CD4-positive, alpha-beta T cell (primary cell): ENCODE data around the gene ARMC8. TPM values are rescaled to one million over a fixed set of nuclear protein-coding genes. Genes with fewer than 3 reads are reported as not detected.
A peak's percentile ranks its signal among the peaks of the same experiment; 100 is the strongest.

Experiments
- ATAC-seq: fragments of 200-7000 bp; cut with Tn5 transposase; one replicate; pipeline ENCODE4 v1.10.0; 2022; ENCODE audit warnings: mild to moderate bottlenecking; ENCODE audit not compliant: poor library complexity
- CTCF ChIA-PET: fragments of 350-600 bp; sonication (Branson Sonifier 250); formaldehyde crosslinking; loops from one replicate; lab custom pipeline; 2021; ENCODE audit warnings: antibody characterized with exemption, inconsistent platforms; lab: Charles Lee
- POLR2A ChIA-PET: fragments of 350-600 bp; sonication (Branson Sonifier 250); formaldehyde crosslinking; loops from one replicate; lab custom pipeline; 2021; ENCODE audit warnings: antibody characterized with exemption, inconsistent platforms; lab: Charles Lee
- DNase-seq, 14 experiments: peaks; one replicate each; pipeline ENCODE4 v3.0.0-alpha.2; 2013 to 2020; ENCODE audit warnings: mixed read lengths in 2 of 14
- H3K27ac ChIP-seq, 2 donors: one replicate each; pipeline versions ENCODE4 v1.5.1 to v1.7.0; 2013; ENCODE audit warnings: low read length in 2 of 2, low read depth in 1 of 2, mild to moderate bottlenecking in 1 of 2
- H3K27me3 ChIP-seq, 2 experiments: 1 replicate in 1 of 2; 2 replicates in 1 of 2; pipeline versions ENCODE4 v1.6.1 to v1.7.0; 2013; ENCODE audit warnings: low read length in 2 of 2, control low read depth in 1 of 2, mild to moderate bottlenecking in 1 of 2, moderate library complexity in 1 of 2; ENCODE audit not compliant: insufficient read depth in 2 of 2, control insufficient read depth in 1 of 2
- H3K36me3 ChIP-seq: one replicate; pipeline ENCODE4 v1.6.1; 2013; ENCODE audit warnings: low read length, control low read depth; ENCODE audit not compliant: insufficient read depth
- H3K4me1 ChIP-seq: one replicate; pipeline ENCODE4 v1.6.1; 2013; ENCODE audit warnings: low read length, control low read depth; ENCODE audit not compliant: insufficient read depth
- H3K4me3 ChIP-seq: one replicate; pipeline ENCODE4 v1.5.1; 2013; ENCODE audit warnings: mild to moderate bottlenecking, low read length, moderate library complexity
- H3K9me3 ChIP-seq, 2 experiments: 1 replicate in 1 of 2; 2 replicates in 1 of 2; pipeline versions ENCODE4 v1.6.1 to v1.7.0; 2013; ENCODE audit warnings: low read length in 2 of 2, mild to moderate bottlenecking in 2 of 2, control low read depth in 1 of 2, moderate library complexity in 1 of 2; ENCODE audit not compliant: control insufficient read depth in 1 of 2, insufficient read depth in 1 of 2
- H3K27ac Mint-ChIP-seq: one replicate; pipeline ENCODE4 v1.8.0; 2020; ENCODE audit warnings: mixed read lengths
- H3K27me3 Mint-ChIP-seq: one replicate; pipeline ENCODE4 v1.8.0; 2021; ENCODE audit warnings: mixed read lengths
- H3K36me3 Mint-ChIP-seq: one replicate; pipeline ENCODE4 v1.8.0; 2021; ENCODE audit warnings: low read depth, mixed read lengths
- H3K4me1 Mint-ChIP-seq: one replicate; pipeline ENCODE4 v1.8.0; 2021; ENCODE audit warnings: low read depth, mixed read lengths
- H3K4me3 Mint-ChIP-seq: one replicate; pipeline ENCODE4 v1.8.0; 2020; ENCODE audit warnings: mild to moderate bottlenecking, mixed read lengths
- H3K9me3 Mint-ChIP-seq: one replicate; pipeline ENCODE4 v1.8.0; 2020; ENCODE audit warnings: mixed read lengths
- intact Hi-C, 2 experiments: fragments of 100-400 bp; cut with DNase I in 1 of 2; cut with micrococcal nuclease in 1 of 2; formaldehyde crosslinking; loops; one replicate each; pipeline versions ENCODE4 v1.15.1 to v1.9.0; 2023 to 2025; cut with DNase I, micrococcal nuclease
- total RNA-seq, 174 experiments: library from RNA in 2 of 174; stranded (reverse) in 2 of 174; gene quantifications; one replicate each; pipeline ENCODE4 v1.2.3 and lab custom pipeline; 2021 to 2026
- TF ChIP-seq, protein P1 (sequence below): fragments of 200-600 bp; IDR thresholded peaks from one replicate; pipeline ENCODE4 v1.8.0; 2022; ENCODE audit warnings: antibody characterized with exemption, mild to moderate bottlenecking

Gene ARMC8
- total RNA-seq, 2 experiments from 2014 or later = 62.8 to 62.9 TPM

DNA sequence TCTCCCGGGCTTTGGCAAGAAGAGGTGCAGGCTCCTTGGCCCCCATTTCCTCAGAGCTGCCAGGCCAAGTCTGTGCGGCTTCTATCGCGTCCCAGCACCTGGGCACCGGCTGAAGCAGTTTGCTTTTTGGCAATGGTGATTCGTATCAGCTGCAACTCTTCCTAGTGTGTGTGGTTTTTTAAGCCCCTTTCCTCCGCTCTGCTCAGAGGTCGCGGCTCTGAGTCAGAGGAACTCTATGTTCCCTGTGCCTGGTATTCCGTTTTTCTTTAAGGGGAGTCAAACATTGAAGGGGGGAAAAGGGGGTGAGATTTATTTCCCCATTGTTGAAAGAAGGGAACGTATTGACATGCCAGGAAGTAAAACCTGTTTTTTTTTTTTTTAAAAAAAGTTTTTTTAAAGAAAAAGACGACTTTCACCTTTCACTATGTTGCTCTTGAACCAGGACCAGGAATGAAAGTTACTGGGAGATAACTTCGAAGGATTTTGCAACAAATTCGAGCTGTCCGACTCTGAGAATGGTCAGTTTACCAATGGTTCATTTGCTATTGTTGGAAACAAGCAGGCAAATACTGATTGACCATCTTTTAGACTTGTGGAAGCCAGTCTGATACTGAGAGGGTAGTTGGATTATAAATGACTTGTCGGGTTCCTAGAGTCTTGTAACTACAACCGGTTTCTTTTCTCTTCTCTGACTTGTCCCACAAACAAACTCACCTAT is 1.1 kb downstream of the ARMC8 start:
- Mint-ChIP-seq H3K9me3 (no peaks in the 10 kb centered on the region), H3K4me1 (peaks cover 49% of the 10 kb centered on the region), H3K27ac (peak overlapping the region; percentile 92), H3K36me3 (peaks cover 25% of the 10 kb centered on the region), H3K27me3 (peaks cover 4% of the 10 kb centered on the region), H3K4me3 (peak overlapping the region; percentile 97)
- peak in 7 of 14 experiments; percentile 11 to 44 (median 20) for DNase-seq
- Histone ChIP-seq H3K36me3 (no peaks in the 10 kb centered on the region), H3K27me3 (peaks cover 0 to 8% of the 10 kb centered on the region in 2 experiments), H3K27ac (peak overlapping the region; percentile 72 to 83), H3K4me1 (peaks cover 16% of the 10 kb centered on the region), H3K4me3 (peak overlapping the region; percentile 91), H3K9me3 (no peaks in the 10 kb centered on the region)
- CTCF ChIA-PET = no interaction called here
- POLR2A ChIA-PET = interaction anchor here (1.0 to 4.0 kb wide), 5 partner anchors 14 to 1992 kb away, joined by 3 to 45 read pairs (median 5); partner anchors contain the start of genes CEP70, DBR1 and MSL2
- intact Hi-C loops = loop anchor here (2.0 to 10.0 kb wide), 8 partner anchors 13 to 1489 kb away; partner anchors contain the start of genes CEP70 (in 1 of the 2), COPB2 (in 1 of the 2), DBR1 (in 1 of the 2) and NMNAT3 (in 1 of the 2)
- TF ChIP-seq, protein P1, sequence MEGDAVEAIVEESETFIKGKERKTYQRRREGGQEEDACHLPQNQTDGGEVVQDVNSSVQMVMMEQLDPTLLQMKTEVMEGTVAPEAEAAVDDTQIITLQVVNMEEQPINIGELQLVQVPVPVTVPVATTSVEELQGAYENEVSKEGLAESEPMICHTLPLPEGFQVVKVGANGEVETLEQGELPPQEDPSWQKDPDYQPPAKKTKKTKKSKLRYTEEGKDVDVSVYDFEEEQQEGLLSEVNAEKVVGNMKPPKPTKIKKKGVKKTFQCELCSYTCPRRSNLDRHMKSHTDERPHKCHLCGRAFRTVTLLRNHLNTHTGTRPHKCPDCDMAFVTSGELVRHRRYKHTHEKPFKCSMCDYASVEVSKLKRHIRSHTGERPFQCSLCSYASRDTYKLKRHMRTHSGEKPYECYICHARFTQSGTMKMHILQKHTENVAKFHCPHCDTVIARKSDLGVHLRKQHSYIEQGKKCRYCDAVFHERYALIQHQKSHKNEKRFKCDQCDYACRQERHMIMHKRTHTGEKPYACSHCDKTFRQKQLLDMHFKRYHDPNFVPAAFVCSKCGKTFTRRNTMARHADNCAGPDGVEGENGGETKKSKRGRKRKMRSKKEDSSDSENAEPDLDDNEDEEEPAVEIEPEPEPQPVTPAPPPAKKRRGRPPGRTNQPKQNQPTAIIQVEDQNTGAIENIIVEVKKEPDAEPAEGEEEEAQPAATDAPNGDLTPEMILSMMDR = no peak
- peak; percentile 16 for ATAC-seq

DNA sequence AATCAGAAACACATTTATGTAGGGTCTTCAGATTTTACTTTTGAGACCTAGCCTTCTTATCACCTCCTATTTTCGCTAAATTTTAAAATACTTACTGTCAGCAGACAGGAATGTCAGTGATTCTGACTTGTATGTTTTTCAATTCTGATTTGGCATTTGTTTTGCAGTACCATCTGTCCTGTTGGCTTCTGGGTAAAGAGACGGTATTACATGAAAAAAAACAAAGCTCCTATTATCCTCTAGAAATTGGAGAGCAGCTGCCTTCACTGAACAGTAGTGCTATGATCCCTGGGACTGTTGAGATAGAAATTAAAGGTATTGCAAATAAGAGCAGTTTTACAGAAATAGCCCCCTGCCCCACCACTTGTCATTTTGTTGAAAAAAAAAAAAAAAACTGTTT is 8.4 kb downstream of the ARMC8 start:
- Mint-ChIP-seq H3K4me1 (peaks cover 57% of the 10 kb centered on the region), H3K27me3 (no peaks in the 10 kb centered on the region)

DNA sequence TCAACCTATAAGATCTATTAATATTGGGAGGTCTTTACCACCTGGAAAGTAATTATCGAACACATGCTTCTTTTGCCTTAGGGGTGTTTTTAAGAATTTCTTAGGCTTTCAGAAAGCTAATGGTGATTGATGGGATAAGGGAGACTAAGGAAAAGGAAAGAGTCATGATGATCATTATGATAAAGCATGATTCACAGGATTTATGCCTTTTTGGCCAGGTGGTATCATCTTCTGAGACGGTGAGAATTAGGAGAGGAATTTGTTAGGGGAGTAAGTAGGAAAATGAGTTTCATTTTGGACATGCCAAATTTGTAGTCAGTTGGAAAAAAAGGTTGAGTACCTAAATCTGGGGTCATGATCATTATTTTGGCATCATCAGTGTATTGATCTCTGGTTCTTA is 8.9 kb downstream of the ARMC8 start:
- ChIA-PET POLR2A (no interaction called here), CTCF (no interaction called here)
- Histone ChIP-seq H3K27ac (no peak overlapping the region), H3K4me3 (no peak overlapping the region), H3K27me3 (no peaks in the 10 kb centered on the region), H3K36me3 (no peaks in the 10 kb centered on the region), H3K4me1 (peaks cover 2% of the 10 kb centered on the region), H3K9me3 (no peaks in the 10 kb centered on the region)
- TF ChIP-seq, protein P1 = no peak
- DNase-seq (no peak), ATAC-seq (no peak)
- Mint-ChIP-seq H3K36me3 (peaks cover 22% of the 10 kb centered on the region), H3K27me3 (no peaks in the 10 kb centered on the region), H3K4me1 (peaks cover 57% of the 10 kb centered on the region), H3K9me3 (no peaks in the 10 kb centered on the region), H3K4me3 (no peak overlapping the region), H3K27ac (no peak overlapping the region)
- intact Hi-C loops = no loop called here

More for the DNA sequence above, 8.4 kb downstream of the ARMC8 start:
- ChIA-PET CTCF (no interaction called here), POLR2A (no interaction called here)
- H3K4me3 Mint-ChIP-seq = no peak overlapping the region
- intact Hi-C loops = no loop called here
- H3K27ac Mint-ChIP-seq = no peak overlapping the region
- no peaks in the 10 kb centered on the region for H3K27me3 ChIP-seq
- H3K9me3 ChIP-seq = no peaks in the 10 kb centered on the region
- peaks cover 2% of the 10 kb centered on the region for H3K4me1 ChIP-seq
- DNase-seq (no peak), ATAC-seq (no peak)
- no peaks in the 10 kb centered on the region for H3K9me3 Mint-ChIP-seq
- no peak overlapping the region for H3K27ac ChIP-seq
- no peak overlapping the region for H3K4me3 ChIP-seq
- H3K36me3 Mint-ChIP-seq = peaks cover 28% of the 10 kb centered on the region
- no peaks in the 10 kb centered on the region for H3K36me3 ChIP-seq
- TF ChIP-seq, protein P1 = no peak
